Fibroblast of mammary gland (primary cell): Measurements from ENCODE around the gene NRXN3.

Experiments used
- DNase-seq: peaks from one replicate; pipeline ENCODE4 v3.0.0-alpha.2; 2010; ENCODE audit warnings: low read depth
- H3K4me3 ChIP-seq: 2 replicates; pipeline ENCODE4 v1.5.1; 2011; ENCODE audit warnings: low read depth, mild to moderate bottlenecking, low read length, moderate library complexity; ENCODE audit not compliant: control insufficient read depth
- CTCF ChIP-seq: conservative IDR thresholded peaks from 2 replicates; pipeline ENCODE4 v1.5.1; 2011; ENCODE audit warnings: low read depth, low read length, inconsistent platforms; ENCODE audit not compliant: control insufficient read depth, insufficient read depth

NRXN3 gene

GRCh38 chr14:78581229-78581628, 411.1 kb downstream of the NRXN3 start:
- no peak for TF ChIP-seq CTCF
- no peak for DNase-seq
- no peak overlapping the region for H3K4me3 ChIP-seq

GRCh38 chr14:78586681-78587080, 416.5 kb downstream of the NRXN3 start:
- DNase-seq: no peak
- no peak for TF ChIP-seq CTCF
- H3K4me3 ChIP-seq: no peak overlapping the region

GRCh38 chr14:78588906-78589305, 418.7 kb downstream of the NRXN3 start:
- H3K4me3 ChIP-seq: no peak overlapping the region
- no peak for TF ChIP-seq CTCF
- DNase-seq: no peak

- no peak for TF ChIP-seq CTCF
- H3K4me3 ChIP-seq: no peak overlapping the region
- DNase-seq: no peak
Measured at GRCh38 chr14:78592616-78593219, 422.5 kb downstream of the NRXN3 start.

- no peak for TF ChIP-seq CTCF
- H3K4me3 ChIP-seq: no peak overlapping the region
- no peak for DNase-seq
Measured at GRCh38 chr14:78593949-78594348, 423.8 kb downstream of the NRXN3 start.

GRCh38 chr14:78595797-78596196, 425.6 kb downstream of the NRXN3 start:
- peak; percentile 29 for TF ChIP-seq CTCF
- DNase-seq: no peak
- no peak overlapping the region for H3K4me3 ChIP-seq
